Measurements from ENCODE around the gene FBXL7. TPM values are rescaled to one million over a fixed set of nuclear protein-coding genes. Genes with fewer than 3 reads are reported as not detected.

Gene FBXL7
- total and polyA plus RNA-seq, 2 of the 8 experiments (the other 6 are each of a cell fraction or from before 2014, with no cell fraction given) = 17.7 to 17.8 TPM

DNA sequence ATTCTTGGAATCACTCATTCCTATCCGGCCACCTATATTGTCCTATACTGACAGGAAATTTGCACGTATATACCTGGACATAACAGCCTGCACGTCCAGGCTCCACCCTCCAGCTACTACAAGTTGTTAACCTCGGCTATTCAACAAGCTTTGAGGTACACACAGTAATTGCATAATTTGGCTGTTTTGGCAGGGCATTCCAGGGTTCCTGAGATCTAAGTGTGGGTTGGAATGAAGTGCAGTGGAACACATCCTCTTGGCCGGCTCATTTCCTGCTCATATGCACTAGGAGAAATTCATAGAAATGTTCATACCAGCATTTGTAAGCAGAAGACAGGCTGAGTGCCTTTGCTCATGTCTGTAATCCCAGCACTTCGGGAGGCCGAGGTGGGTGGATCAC is 222.3 kb downstream of the FBXL7 start (continued):
- no peak for TF ChIP-seq SRF (IDR thresholded peaks at IDR 0.05; ENCODE audit: low read depth, low read length)
- TF ChIP-seq SAP30 (IDR thresholded peaks at IDR 0.05; ENCODE audit: insufficient read depth, insufficient replicate concordance, low read length) = no peak
- no peak for TF ChIP-seq MAFK (IDR thresholded peaks at IDR 0.05; ENCODE audit: low read depth, low read length)
- TF ChIP-seq, protein P1, sequence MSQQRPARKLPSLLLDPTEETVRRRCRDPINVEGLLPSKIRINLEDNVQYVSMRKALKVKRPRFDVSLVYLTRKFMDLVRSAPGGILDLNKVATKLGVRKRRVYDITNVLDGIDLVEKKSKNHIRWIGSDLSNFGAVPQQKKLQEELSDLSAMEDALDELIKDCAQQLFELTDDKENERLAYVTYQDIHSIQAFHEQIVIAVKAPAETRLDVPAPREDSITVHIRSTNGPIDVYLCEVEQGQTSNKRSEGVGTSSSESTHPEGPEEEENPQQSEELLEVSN (IDR thresholded peaks at IDR 0.05) = no peak
- no peak for TF ChIP-seq CTBP2 (IDR thresholded peaks at IDR 0.05; ENCODE audit: borderline replicate concordance, insufficient read depth, insufficient read length, low read length)
- no peak for TF ChIP-seq PHF8 (conservative IDR thresholded peaks at IDR 0.05; ENCODE audit: low read depth, low read length)
- no peak for TF ChIP-seq CBX5 (IDR thresholded peaks at IDR 0.05; ENCODE audit: low read depth, low read length)
- TF ChIP-seq CREB1 (IDR thresholded peaks at IDR 0.05) = no peak

Data from H1 (cell line).